H1 (cell line): ENCODE measurements around the gene TMEM120B. TPM values are rescaled to one million over a fixed set of nuclear protein-coding genes. Genes with fewer than 3 reads are reported as not detected.
A peak's percentile ranks its signal among the peaks of the same experiment; 100 is the strongest.

Experiments used
- CTCF ChIA-PET: fragments of 300-600 bp; sonication (Branson Sonifier 250); formaldehyde crosslinking; loops from one replicate; lab custom pipeline; 2021; ENCODE audit not compliant: partially characterized antibody; lab: Charles Lee
- POLR2A ChIA-PET: fragments of 300-600 bp; sonication (Branson Sonifier 250); formaldehyde crosslinking; loops from one replicate; lab custom pipeline; 2021; ENCODE audit warnings: inconsistent platforms; ENCODE audit not compliant: partially characterized antibody; lab: Charles Lee
- DNase-seq, 2 experiments: peaks; one replicate each; pipeline versions ENCODE4 v3.0.0 to v3.0.0-alpha.2; 2010 to 2022; ENCODE audit warnings: low spot score in 2 of 2, low read depth in 1 of 2, mixed read lengths in 1 of 2
- FAIRE-seq: peaks from 2 replicates; lab custom pipeline; 2011; peaks lifted over from hg19 to GRCh38; lab: Jason Lieb, UNC
- H2AFZ ChIP-seq: 2 replicates; pipeline ENCODE4 v1.8.1; 2012; ENCODE audit warnings: low read length, inconsistent platforms
- H2AK5ac ChIP-seq: 2 replicates; pipeline ENCODE4 v1.6.1; 2013; ENCODE audit warnings: low read depth, low read length
- H2BK120ac ChIP-seq: replicated peaks from 2 replicates; pipeline ENCODE3; 2013; ENCODE audit warnings: low read depth, low read length, inconsistent platforms
- H2BK12ac ChIP-seq: 2 replicates; pipeline ENCODE4 v1.6.1; 2013; ENCODE audit warnings: low read depth, low read length
- H2BK15ac ChIP-seq: 2 replicates; pipeline ENCODE4 v1.6.1; 2013; ENCODE audit warnings: low read length
- H2BK20ac ChIP-seq: 2 replicates; pipeline ENCODE4 v1.6.1; 2013; ENCODE audit warnings: low read length
- H2BK5ac ChIP-seq: 2 replicates; pipeline ENCODE4 v1.6.1; 2013; ENCODE audit warnings: low read depth, low read length
- H3K14ac ChIP-seq: 2 replicates; pipeline ENCODE4 v1.6.1; 2013; ENCODE audit warnings: inconsistent platforms; ENCODE audit not compliant: insufficient read length
- H3K18ac ChIP-seq: 2 replicates; pipeline ENCODE4 v1.6.1; 2013; ENCODE audit warnings: low read length; ENCODE audit errors: extremely low read depth
- H3K23ac ChIP-seq: 2 replicates; pipeline ENCODE4 v1.6.1; 2013; ENCODE audit warnings: inconsistent platforms; ENCODE audit not compliant: insufficient read length
- H3K23me2 ChIP-seq: 2 replicates; pipeline ENCODE4 v1.6.1; 2013; ENCODE audit warnings: low read depth, low read length
- H3K27ac ChIP-seq: 2 replicates; pipeline ENCODE4 v1.6.1; 2011; ENCODE audit warnings: low read depth, low read length, inconsistent platforms
- H3K27me3 ChIP-seq, 4 experiments: replicated peaks in 1 of 4; 1 replicate in 1 of 4; 2 replicates in 3 of 4; pipeline versions ENCODE4 v1.6.1 to v1.8.1; 2011 to 2013; ENCODE audit warnings: low read length in 3 of 4, mild to moderate bottlenecking in 3 of 4, inconsistent platforms in 2 of 4, mixed read lengths in 2 of 4, moderate library complexity in 1 of 4; ENCODE audit not compliant: control insufficient read depth in 3 of 4, insufficient read depth in 3 of 4; ENCODE audit errors: extremely low read depth in 1 of 4
- H3K36me3 ChIP-seq, 4 experiments: 2 replicates each; pipeline versions ENCODE4 v1.6.1 to v1.8.1; 2011 to 2013; ENCODE audit warnings: mild to moderate bottlenecking in 4 of 4, low read length in 3 of 4, moderate library complexity in 2 of 4, control low read depth in 1 of 4, inconsistent platforms in 1 of 4; ENCODE audit not compliant: insufficient read depth in 4 of 4, control insufficient read depth in 2 of 4
- H3K4ac ChIP-seq: replicated peaks from 2 replicates; pipeline ENCODE3; 2013; ENCODE audit warnings: low read length, low read depth, mixed read lengths, inconsistent platforms; ENCODE audit not compliant: insufficient read length
- H3K4me1 ChIP-seq, 4 experiments: replicated peaks in 1 of 4; 1 replicate in 1 of 4; 2 replicates in 3 of 4; pipeline versions ENCODE4 v1.6.1 to v1.8.1; 2011 to 2013; ENCODE audit warnings: low read length in 3 of 4, inconsistent platforms in 2 of 4, mixed read lengths in 1 of 4; ENCODE audit not compliant: insufficient read depth in 4 of 4, control insufficient read depth in 3 of 4
- H3K4me2 ChIP-seq, 2 experiments: 2 replicates each; pipeline versions ENCODE4 v1.6.1 to v1.8.1; 2011 to 2013; ENCODE audit warnings: low read depth in 2 of 2, low read length in 2 of 2, control low read depth in 1 of 2, inconsistent platforms in 1 of 2, mild to moderate bottlenecking in 1 of 2; ENCODE audit not compliant: insufficient read depth in 1 of 2
- H3K4me3 ChIP-seq, 4 experiments: fragments of 200-600, 300-600 bp in 1 of 4; sonication (generic), shearing (Covaris generic), sonication (Bioruptor Twin) in 1 of 4; 2 replicates each; pipeline versions ENCODE4 v1.5.1 to v1.8.1; 2011 to 2016; ENCODE audit warnings: low read length in 4 of 4, low read depth in 3 of 4, control low read depth in 2 of 4, inconsistent platforms in 2 of 4, mild to moderate bottlenecking in 2 of 4, mixed read lengths in 1 of 4, moderate library complexity in 1 of 4; ENCODE audit not compliant: insufficient read depth in 2 of 4; ENCODE audit errors: extremely low read depth in 1 of 4
- H3K56ac ChIP-seq: replicated peaks from 2 replicates; pipeline ENCODE3; 2013; ENCODE audit warnings: low read depth, mild to moderate bottlenecking, mixed read lengths, low read length, inconsistent platforms; ENCODE audit not compliant: insufficient read length
- H3K79me1 ChIP-seq: 2 replicates; pipeline ENCODE4 v1.6.1; 2013; ENCODE audit warnings: low read depth, low read length, control low read depth
- H3K79me2 ChIP-seq, 2 experiments: 2 replicates each; pipeline versions ENCODE4 v1.6.1 to v1.8.1; 2012 to 2013; ENCODE audit warnings: low read length in 2 of 2, mild to moderate bottlenecking in 2 of 2, inconsistent platforms in 1 of 2; ENCODE audit not compliant: insufficient read depth in 2 of 2, control insufficient read depth in 1 of 2
- H3K9ac ChIP-seq, 4 experiments: replicated peaks in 1 of 4; 1 replicate in 1 of 4; 2 replicates in 3 of 4; pipeline versions ENCODE4 v1.6.1 to v1.8.1; 2011 to 2013; ENCODE audit warnings: low read depth in 3 of 4, low read length in 3 of 4, control low read depth in 2 of 4, mild to moderate bottlenecking in 2 of 4, moderate library complexity in 2 of 4, inconsistent platforms in 1 of 4; ENCODE audit errors: extremely low read depth in 1 of 4
- H3K9me3 ChIP-seq, 2 experiments: 2 replicates each; pipeline versions ENCODE4 v1.6.1 to v1.8.1; 2012 to 2013; ENCODE audit warnings: mild to moderate bottlenecking in 2 of 2, moderate library complexity in 2 of 2, control low read depth in 1 of 2, inconsistent platforms in 1 of 2, low read depth in 1 of 2, low read length in 1 of 2, mixed read lengths in 1 of 2; ENCODE audit not compliant: insufficient read depth in 2 of 2
- H4K20me1 ChIP-seq, 2 experiments: replicated peaks in 1 of 2; 2 replicates each; pipeline versions ENCODE3 to v1.8.1; 2011 to 2013; ENCODE audit warnings: inconsistent platforms in 2 of 2, low read length in 2 of 2, mild to moderate bottlenecking in 1 of 2; ENCODE audit not compliant: insufficient read depth in 2 of 2, control insufficient read depth in 1 of 2
- H4K5ac ChIP-seq: 2 replicates; pipeline ENCODE4 v1.6.1; 2013; ENCODE audit warnings: low read length, low read depth, mixed read lengths, inconsistent platforms; ENCODE audit not compliant: insufficient read length
- H4K8ac ChIP-seq: 2 replicates; pipeline ENCODE4 v1.8.0; 2013; ENCODE audit warnings: mild to moderate bottlenecking, moderate library complexity, low read length, inconsistent platforms; ENCODE audit not compliant: insufficient read depth; ENCODE audit errors: extremely low read depth
- H4K91ac ChIP-seq: replicated peaks from 2 replicates; pipeline ENCODE3; 2013; ENCODE audit warnings: low read length, mixed read lengths, inconsistent platforms; ENCODE audit not compliant: insufficient read length
- CHD1 ChIP-seq: IDR thresholded peaks from 2 replicates; pipeline ENCODE4 v1.6.1; 2012; ENCODE audit warnings: low read depth, low read length, improper control_type of control experiment
- CHD2 ChIP-seq: IDR thresholded peaks from 2 replicates; pipeline ENCODE4 v1.6.1; 2012; ENCODE audit warnings: low read length, improper control_type of control experiment
- CREB1 ChIP-seq: IDR thresholded peaks from 2 replicates; pipeline ENCODE4 v1.6.1; 2012; ENCODE audit warnings: inconsistent platforms
- FOSL1 ChIP-seq: IDR thresholded peaks from 2 replicates; pipeline ENCODE4 v1.6.1; 2011; ENCODE audit warnings: mild to moderate bottlenecking, low read depth, low read length, moderate library complexity; ENCODE audit not compliant: insufficient read depth
- JUND ChIP-seq: IDR thresholded peaks from 2 replicates; pipeline ENCODE4 v1.6.1; 2011; ENCODE audit warnings: mild to moderate bottlenecking, improper control_type of control experiment, low read length
- ZNF274 ChIP-seq: IDR thresholded peaks from 2 replicates; pipeline ENCODE4 v1.7.0; 2012; ENCODE audit warnings: low read length, borderline replicate concordance; ENCODE audit errors: extremely low read depth
- WGBS, 2 experiments: shearing (Covaris generic) in 1 of 2; methylation state at CpG; one replicate each; pipeline versions ENCODE4 v1.1.6 to v1.1.7; 2013 to 2015; ENCODE audit warnings: low lambda C conversion rate in 2 of 2, mixed read lengths in 2 of 2, inconsistent platforms in 1 of 2, low coverage in 1 of 2, missing lambda C conversion rate in 1 of 2; ENCODE audit not compliant: insufficient replicate concordance in 2 of 2, insufficient coverage in 1 of 2, insufficient read length in 1 of 2; ENCODE audit errors: extremely low coverage in 1 of 2, missing lambda C conversion rate in 1 of 2; 5-methylcytosine and 5-hydroxymethylcytosine counted together
- polyA plus RNA-seq, 7 experiments: library from polyadenylated mRNA; depleted of rRNA in 3 of 7; stranded (reverse) in 5 of 7; unstranded in 2 of 7; fragments of >200 nt in 5 of 7; fragments of 200-250 nt in 2 of 7; gene quantifications; 1 replicate in 5 of 7; 2 replicates in 1 of 7; 4 replicates in 1 of 7; pipeline versions ENCODE4 v1.2.1 to v1.2.3, GENCODE V29; 2011 to 2013; ENCODE audit warnings: missing spikeins in 2 of 7, mixed read lengths in 2 of 7
- total RNA-seq: library from RNA; stranded (reverse); fragmentation: NEBNext Ultra II Directional; extraction: Animal tissue kit (Norgen Biotek cat#: 25700); gene quantifications from 2 replicates; pipeline ENCODE4 v1.2.1, GENCODE V29; 2021
- TF ChIP-seq, protein P1 (sequence below), 3 experiments: IDR thresholded peaks; 1 replicate in 2 of 3; 2 replicates in 1 of 3; pipeline versions ENCODE4 v1.5.1 to v1.6.1; 2011; ENCODE audit warnings: low read length in 3 of 3, mild to moderate bottlenecking in 3 of 3, inconsistent platforms in 2 of 3, low read depth in 1 of 3, moderate library complexity in 1 of 3; ENCODE audit not compliant: insufficient read depth in 1 of 3; ENCODE audit errors: control extremely low read depth in 1 of 3

TMEM120B gene
- total and polyA plus RNA-seq, 2 of the 8 experiments (the other 6 are each of a cell fraction or from before 2014, with no cell fraction given) = 22.0 to 29.1 TPM

DNA sequence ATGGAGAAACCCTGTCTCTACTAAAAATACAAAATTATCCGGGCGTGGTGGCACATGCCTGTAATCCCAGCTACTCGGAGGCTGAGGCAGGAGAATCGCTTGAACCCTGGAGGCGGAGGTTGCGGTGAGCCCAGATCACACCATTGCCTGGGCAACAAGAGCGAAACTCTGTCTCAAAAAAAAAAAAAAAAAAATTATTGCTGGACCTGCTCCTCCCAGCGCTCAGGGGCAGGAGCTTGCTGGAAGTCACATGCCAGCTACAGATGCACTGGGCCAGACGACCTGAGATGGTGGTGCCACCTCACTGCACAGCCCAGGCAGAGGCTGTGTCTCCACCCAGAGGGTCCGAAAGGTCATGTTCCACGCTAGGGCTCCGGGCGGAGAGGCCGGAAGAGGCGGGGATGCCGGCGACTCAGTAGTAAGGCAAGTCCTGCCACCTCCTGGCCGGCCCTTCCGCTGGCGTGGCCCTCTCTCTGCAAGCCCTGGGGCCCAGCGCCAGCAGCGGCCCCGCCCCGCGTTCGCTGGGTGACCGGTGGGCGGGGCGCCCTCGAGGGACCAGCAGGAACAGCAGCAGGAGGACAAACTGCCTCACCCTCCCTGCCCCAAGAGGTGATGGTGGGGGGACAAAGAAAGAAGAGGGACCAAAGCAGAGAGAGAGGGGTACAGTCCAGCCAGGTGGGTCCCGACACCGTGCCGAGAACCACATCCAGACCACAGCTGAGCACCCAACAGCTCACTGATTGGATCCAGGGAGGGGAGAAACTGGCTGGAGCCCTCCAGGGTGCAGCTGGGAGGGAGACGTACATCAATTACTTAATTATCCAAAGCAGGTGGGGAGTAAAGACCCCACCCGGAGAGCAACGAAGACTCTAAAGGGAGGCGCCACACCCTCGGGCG lies 84.6 kb downstream of the TMEM120B start:
- peak overlapping the region; percentile 60 for H4K5ac ChIP-seq
- TF ChIP-seq ZNF274 (no peak), CHD1 (no peak), CREB1 (peak; percentile 22; the same call in 1 of the 2 replicates), FOSL1 (no peak), JUND (no peak), CHD2 (no peak)
- TF ChIP-seq, protein P1, sequence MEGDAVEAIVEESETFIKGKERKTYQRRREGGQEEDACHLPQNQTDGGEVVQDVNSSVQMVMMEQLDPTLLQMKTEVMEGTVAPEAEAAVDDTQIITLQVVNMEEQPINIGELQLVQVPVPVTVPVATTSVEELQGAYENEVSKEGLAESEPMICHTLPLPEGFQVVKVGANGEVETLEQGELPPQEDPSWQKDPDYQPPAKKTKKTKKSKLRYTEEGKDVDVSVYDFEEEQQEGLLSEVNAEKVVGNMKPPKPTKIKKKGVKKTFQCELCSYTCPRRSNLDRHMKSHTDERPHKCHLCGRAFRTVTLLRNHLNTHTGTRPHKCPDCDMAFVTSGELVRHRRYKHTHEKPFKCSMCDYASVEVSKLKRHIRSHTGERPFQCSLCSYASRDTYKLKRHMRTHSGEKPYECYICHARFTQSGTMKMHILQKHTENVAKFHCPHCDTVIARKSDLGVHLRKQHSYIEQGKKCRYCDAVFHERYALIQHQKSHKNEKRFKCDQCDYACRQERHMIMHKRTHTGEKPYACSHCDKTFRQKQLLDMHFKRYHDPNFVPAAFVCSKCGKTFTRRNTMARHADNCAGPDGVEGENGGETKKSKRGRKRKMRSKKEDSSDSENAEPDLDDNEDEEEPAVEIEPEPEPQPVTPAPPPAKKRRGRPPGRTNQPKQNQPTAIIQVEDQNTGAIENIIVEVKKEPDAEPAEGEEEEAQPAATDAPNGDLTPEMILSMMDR (IDR thresholded peaks at IDR 0.05; ENCODE audit: control extremely low read depth in 1 of 3, insufficient read depth in 1 of 3, low read depth in 1 of 3, low read length in 3 of 3) = peak in 2 of 3 experiments; percentile 36 to 37; a peak in 3 of 4 replicates

More for the DNA sequence above, 84.6 kb downstream of the TMEM120B start:
- FAIRE-seq (no peak), DNase-seq (peak; percentile 79 to 87)
- H3K79me1 ChIP-seq = 0 out of 2 replicates have a peak, but pooled peaks cover 9% of the 10 kb centered on the region
- H4K8ac ChIP-seq = no peak overlapping the region; the same call in 1 of the 2 replicates
- H3K36me3 ChIP-seq = peaks cover 0 to 16% (median 3%) of the 10 kb centered on the region in 4 experiments; a peak in 4 of 8 replicates
- peaks cover 9 to 16% of the 10 kb centered on the region in 2 experiments for H4K20me1 ChIP-seq
- peak overlapping the region; percentile 68 for H3K18ac ChIP-seq
- CTCF ChIA-PET = interaction anchor here (0.8 to 18.2 kb wide), 10 partner anchors 11 to 257 kb away, joined by 3 to 363 read pairs (median 74); partner anchors contain the start of genes PSMD9 and SETD1B
- peaks cover 24% of the 10 kb centered on the region; the same call in 1 of the 2 replicates for H3K23me2 ChIP-seq
- POLR2A ChIA-PET = interaction anchor here (0.8 to 34.9 kb wide), 10 partner anchors 3 to 212 kb away, joined by 3 to 958 read pairs (median 8); partner anchors contain the start of genes PSMD9, RHOF and SETD1B
- WGBS, 2 experiments = 34% methylated on average over 36 of the region's 39 CpGs; no CpG with 5 or more reads in 1 of the 2 experiments
- no peak overlapping the region for H3K4ac ChIP-seq
- H3K56ac ChIP-seq = no peak overlapping the region
- H3K9me3 ChIP-seq = no peaks in the 10 kb centered on the region
- H3K27me3 ChIP-seq = 0 out of 7 replicates have a peak, but pooled peaks cover 0 to 2% (median 0%) of the 10 kb centered on the region in 4 experiments
- no peak overlapping the region for H3K23ac ChIP-seq
- H2BK12ac ChIP-seq = 0 out of 2 replicates have a peak overlapping the region, but pooled peaks have one; percentile 50
- peak overlapping the region in 3 of 4 experiments; percentile 14 to 47 (median 32); a peak in 3 of 8 replicates for H3K4me3 ChIP-seq
- H3K4me1 ChIP-seq = peaks cover 11 to 43% (median 23%) of the 10 kb centered on the region in 4 experiments
- H2BK120ac ChIP-seq = no peak overlapping the region
- H3K9ac ChIP-seq = peak overlapping the region in 1 of 4 experiments; percentile 8; a peak in 2 of 7 replicates
- 0 out of 2 replicates have a peak overlapping the region, but pooled peaks have one; percentile 13 for H3K27ac ChIP-seq
- peak overlapping the region; percentile 10 for H4K91ac ChIP-seq
- peak overlapping the region; percentile 84 for H2BK5ac ChIP-seq
- no peak overlapping the region for H2AFZ ChIP-seq
- H3K79me2 ChIP-seq = peaks cover 0 to 32% of the 10 kb centered on the region in 2 experiments; a peak in 2 of 4 replicates
- peak overlapping the region; percentile 66 to 92 for H3K4me2 ChIP-seq
- H2BK20ac ChIP-seq = peak overlapping the region; percentile 95; the same call in 1 of the 2 replicates
- peak overlapping the region; percentile 75; the same call in 1 of the 2 replicates for H2BK15ac ChIP-seq
- H3K14ac ChIP-seq = no peak overlapping the region
- no peak overlapping the region for H2AK5ac ChIP-seq
